HUES6 (cell line): ENCODE results near the gene IFI35.
"Not testable (repeated sequence)": the region's sequence is repeated elsewhere in the genome, so short reads cannot be mapped to it uniquely, and the experiment has no call there.

Source experiments
- H3K27ac ChIP-seq: 2 replicates; pipeline ENCODE4 v1.7.0; 2013; ENCODE audit warnings: low read depth, mild to moderate bottlenecking, low read length, inconsistent platforms
- H3K27me3 ChIP-seq: 2 replicates; pipeline ENCODE4 v1.6.1; 2013; ENCODE audit warnings: low read length; ENCODE audit not compliant: control insufficient read depth, insufficient read depth
- H3K36me3 ChIP-seq: 2 replicates; pipeline ENCODE4 v1.6.1; 2013; ENCODE audit warnings: low read length; ENCODE audit not compliant: control insufficient read depth, insufficient read depth
- H3K4me1 ChIP-seq: 2 replicates; pipeline ENCODE4 v1.6.1; 2013; ENCODE audit warnings: low read length; ENCODE audit not compliant: control insufficient read depth, insufficient read depth
- H3K4me3 ChIP-seq: 2 replicates; pipeline ENCODE4 v1.5.1; 2013; ENCODE audit warnings: low read depth, low read length
- H3K9ac ChIP-seq: one replicate; pipeline ENCODE4 v1.6.1; 2013; ENCODE audit warnings: mild to moderate bottlenecking, low read length
- H3K9me3 ChIP-seq: 2 replicates; pipeline ENCODE4 v1.6.1; 2013; ENCODE audit warnings: low read depth, low read length; ENCODE audit not compliant: control insufficient read depth, insufficient read depth

Gene IFI35

GRCh38 chr17:42980766-42981397 is 25.7 kb upstream of the IFI35 start:
- peaks cover 14% of the 10 kb centered on the region for H3K4me1 ChIP-seq
- peak overlapping the region; percentile 94 for H3K4me3 ChIP-seq
- no peaks in the 10 kb centered on the region for H3K27me3 ChIP-seq
- peaks cover 14% of the 10 kb centered on the region for H3K36me3 ChIP-seq
- H3K27ac ChIP-seq, result peak overlapping the region; percentile 90; the same call in 1 of the 2 replicates
- H3K9me3 ChIP-seq, result no peaks in the 10 kb centered on the region
- H3K9ac ChIP-seq, result peak overlapping the region; percentile 96

- Histone ChIP-seq H3K27me3 (no peaks in the 10 kb centered on the region), H3K36me3 (peaks cover 22% of the 10 kb centered on the region), H3K4me3 (no peak overlapping the region), H3K4me1 (peaks cover 14% of the 10 kb centered on the region), H3K9me3 (no peaks in the 10 kb centered on the region), H3K27ac (no peak overlapping the region), H3K9ac (no peak overlapping the region)
These were observed 24.3 kb upstream of the IFI35 start for GRCh38 chr17:42982266-42982665.

- peaks cover 50% of the 10 kb centered on the region for H3K36me3 ChIP-seq
- H3K27me3 ChIP-seq, result no peaks in the 10 kb centered on the region
- no peak overlapping the region for H3K27ac ChIP-seq
- H3K4me1 ChIP-seq, result peaks cover 5% of the 10 kb centered on the region; the same call in 1 of the 2 replicates
- H3K4me3 ChIP-seq, result no peak overlapping the region
- no peaks in the 10 kb centered on the region for H3K9me3 ChIP-seq
- no peak overlapping the region for H3K9ac ChIP-seq
These were observed 21.4 kb upstream of the IFI35 start for GRCh38 chr17:42985225-42985624.

GRCh38 chr17:42989141-42989540 is 17.4 kb upstream of the IFI35 start:
- Histone ChIP-seq H3K27me3 (no peaks in the 10 kb centered on the region), H3K9me3 (no peaks in the 10 kb centered on the region), H3K36me3 (peaks cover 75% of the 10 kb centered on the region), H3K4me3 (no peak overlapping the region), H3K9ac (no peak overlapping the region), H3K27ac (no peak overlapping the region), H3K4me1 (no peaks in the 10 kb centered on the region)

GRCh38 chr17:42989726-42990652 is 16.6 kb upstream of the IFI35 start:
- Histone ChIP-seq H3K4me1 (no peaks in the 10 kb centered on the region), H3K9me3 (no peaks in the 10 kb centered on the region), H3K9ac (no peak overlapping the region), H3K27me3 (no peaks in the 10 kb centered on the region), H3K36me3 (peaks cover 73% of the 10 kb centered on the region), H3K4me3 (no peak overlapping the region), H3K27ac (no peak overlapping the region)

- H3K27me3 ChIP-seq, result no peaks in the 10 kb centered on the region
- H3K4me3 ChIP-seq, result no peak overlapping the region
- no peaks in the 10 kb centered on the region for H3K4me1 ChIP-seq
- no peak overlapping the region for H3K9ac ChIP-seq
- H3K9me3 ChIP-seq, result no peaks in the 10 kb centered on the region
- no peak overlapping the region for H3K27ac ChIP-seq
- H3K36me3 ChIP-seq, result peaks cover 63% of the 10 kb centered on the region
These were observed 15.1 kb upstream of the IFI35 start for GRCh38 chr17:42991471-42991870.

- H3K4me1 ChIP-seq, result no peaks in the 10 kb centered on the region
- no peak overlapping the region for H3K27ac ChIP-seq
- H3K4me3 ChIP-seq, result no peak overlapping the region
- H3K27me3 ChIP-seq, result no peaks in the 10 kb centered on the region
- no peaks in the 10 kb centered on the region for H3K9me3 ChIP-seq
- no peak overlapping the region for H3K9ac ChIP-seq
- H3K36me3 ChIP-seq, result peaks cover 50% of the 10 kb centered on the region
These were observed 13.7 kb upstream of the IFI35 start for GRCh38 chr17:42992872-42993271.

- not testable (repeated sequence) for H3K9ac ChIP-seq, H3K27me3 ChIP-seq, H3K27ac ChIP-seq, H3K4me1 ChIP-seq, H3K9me3 ChIP-seq, H3K4me3 ChIP-seq
- H3K36me3 ChIP-seq, result peaks cover 47% of the 10 kb centered on the region
These were observed 12.7 kb upstream of the IFI35 start for GRCh38 chr17:42993913-42994312.

- H3K4me1 ChIP-seq, result peaks cover 4% of the 10 kb centered on the region; the same call in 1 of the 2 replicates
- no peaks in the 10 kb centered on the region for H3K27me3 ChIP-seq
- H3K27ac ChIP-seq, result no peak overlapping the region
- H3K9me3 ChIP-seq, result no peaks in the 10 kb centered on the region
- peaks cover 48% of the 10 kb centered on the region for H3K36me3 ChIP-seq
- peak overlapping the region; percentile 50 for H3K4me3 ChIP-seq
- peak overlapping the region; percentile 13 for H3K9ac ChIP-seq
These were observed 9.1 kb upstream of the IFI35 start for GRCh38 chr17:42997390-42997983.

GRCh38 chr17:42997984-42998938 is 8.3 kb upstream of the IFI35 start, which contains the start of gene RPL27:
TSS of gene RPL27 (plus strand) at chr17:42998419. CDS start at chr17:42998751, 332 bp downstream.
- H3K9me3 ChIP-seq, result no peaks in the 10 kb centered on the region
- peaks cover 48% of the 10 kb centered on the region for H3K36me3 ChIP-seq
- no peaks in the 10 kb centered on the region for H3K27me3 ChIP-seq
- peak within 1 kb of the TSS; percentile 93 for H3K27ac ChIP-seq
- peak within 1 kb of the TSS; percentile 96 for H3K4me3 ChIP-seq
- H3K9ac ChIP-seq, result peak within 1 kb of the TSS; percentile 97
- H3K4me1 ChIP-seq, result peaks cover 4% of the 10 kb centered on the region; the same call in 1 of the 2 replicates
